SH-SY5Y (cell line): ENCODE measurements around the gene HARS1.

ENCODE experiments used
- GATA2 ChIP-seq: IDR thresholded peaks from 2 replicates; pipeline ENCODE4 v1.6.1; 2011; ENCODE audit warnings: mild to moderate bottlenecking, low read depth, low read length
- GATA3 ChIP-seq: IDR thresholded peaks from 2 replicates; pipeline ENCODE4 v1.6.1; 2011; ENCODE audit warnings: low read depth, mild to moderate bottlenecking, low read length, moderate library complexity

HARS1 gene

GRCh38 chr5:140690941-140691924 is at the start of gene HARS1, which contains the start of gene HARS2:
HARS1 (minus strand) TSS chr5:140691370; CDS start chr5:140691304, 66 bp downstream.
HARS2 (plus strand) TSS chr5:140691455; CDS start chr5:140691649, 194 bp downstream.
- TF ChIP-seq GATA2: no peak
- TF ChIP-seq GATA3: no peak

- TF ChIP-seq GATA2 (no peak), GATA3 (no peak)
These were observed 46.3 kb upstream of the HARS1 start for GRCh38 chr5:140737486-140737885.

GRCh38 chr5:140734354-140734753 is 43.2 kb upstream of the HARS1 start:
- no peak for TF ChIP-seq GATA2
- no peak for TF ChIP-seq GATA3

GRCh38 chr5:140733098-140733497 is 41.9 kb upstream of the HARS1 start:
- no peak for TF ChIP-seq GATA2
- TF ChIP-seq GATA3: no peak

- TF ChIP-seq GATA2: no peak
- TF ChIP-seq GATA3: no peak
These were observed 34.8 kb upstream of the HARS1 start for GRCh38 chr5:140725799-140726471.

GRCh38 chr5:140718266-140718592 is 27.1 kb upstream of the HARS1 start:
- no peak for TF ChIP-seq GATA2
- no peak for TF ChIP-seq GATA3

- TF ChIP-seq GATA2: no peak
- TF ChIP-seq GATA3: no peak
These were observed 22.5 kb upstream of the HARS1 start for GRCh38 chr5:140713562-140714094.

GRCh38 chr5:140711794-140712193 is 20.6 kb upstream of the HARS1 start:
- TF ChIP-seq GATA2 (no peak), GATA3 (no peak)

- TF ChIP-seq GATA2 (no peak), GATA3 (no peak)
These were observed 19.9 kb upstream of the HARS1 start for GRCh38 chr5:140710899-140711552.

GRCh38 chr5:140707812-140708211 is 16.6 kb upstream of the HARS1 start:
- TF ChIP-seq GATA2 (no peak), GATA3 (no peak)

- no peak for TF ChIP-seq GATA3
- TF ChIP-seq GATA2: no peak
These were observed 9.3 kb upstream of the HARS1 start, which contains the start of gene ZMAT2 for GRCh38 chr5:140700177-140701144. ZMAT2 (plus strand) TSS chr5:140700447; CDS start chr5:140700461, 14 bp downstream.

- TF ChIP-seq GATA3: no peak
- no peak for TF ChIP-seq GATA2
These were observed 5.8 kb upstream of the HARS1 start for GRCh38 chr5:140696891-140697492.

- TF ChIP-seq GATA2 (no peak), GATA3 (no peak)
These were observed 3.1 kb upstream of the HARS1 start for GRCh38 chr5:140694276-140694675.
